GM10248 (cell line): ENCODE results near the gene RBM42.

Experiments
- CTCF ChIA-PET: fragments of 300-600 bp; sonication (Branson Sonifier 250); formaldehyde crosslinking; extraction: SDS; loops from one replicate; lab custom pipeline; 2021; ENCODE audit warnings: antibody characterized with exemption; lab: Yijun Ruan, JAX
- POLR2A ChIA-PET: fragments of 350-650 bp; sonication (Branson Sonifier 250); formaldehyde crosslinking; extraction: SDS; loops from one replicate; lab custom pipeline; 2020; ENCODE audit warnings: antibody characterized with exemption; lab: Yijun Ruan, JAX
- DNase-seq: peaks from one replicate; pipeline ENCODE4 v3.0.0; 2012; ENCODE audit errors: extremely low spot score
- TF ChIP-seq, protein P1 (sequence below): IDR thresholded peaks from 2 replicates; pipeline ENCODE4 v1.5.1; 2012; ENCODE audit warnings: mild to moderate bottlenecking, low read depth; ENCODE audit errors: extremely low read depth, missing control alignments, control extremely low read depth

Gene RBM42

DNA sequence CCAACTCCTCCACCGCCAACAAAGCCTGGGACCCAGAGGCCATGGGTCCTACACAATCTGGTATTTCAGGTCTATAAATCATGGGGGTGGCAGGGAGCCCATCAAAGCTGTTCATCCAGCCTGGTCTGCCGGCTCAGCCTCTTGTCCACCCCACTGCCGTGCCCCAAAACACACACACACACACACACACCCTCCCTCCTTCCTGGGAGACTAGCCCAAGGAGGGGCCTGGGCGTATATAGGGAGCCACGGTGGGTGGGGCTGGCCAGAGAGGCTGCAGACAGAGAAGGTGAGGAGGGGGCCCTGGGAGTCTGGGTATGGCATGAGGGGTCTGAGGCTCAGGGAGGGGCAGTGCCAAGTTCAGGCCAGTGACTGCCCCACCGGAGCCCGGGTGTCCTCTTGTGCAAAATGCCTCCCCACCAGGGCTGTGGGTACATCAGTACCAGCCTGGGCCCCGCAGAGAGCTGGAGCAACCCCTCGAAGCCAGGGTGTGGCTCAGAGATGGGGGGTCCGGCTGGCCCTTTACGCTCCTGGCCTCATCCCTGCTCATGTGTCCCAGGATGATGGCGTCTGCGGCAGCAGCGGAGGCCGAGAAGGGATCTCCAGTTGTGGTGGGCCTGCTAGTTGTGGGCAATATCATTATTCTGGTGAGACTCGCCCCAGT lies 37.5 kb downstream of the RBM42 start, which contains the start of gene UPK1A:
Gene UPK1A (plus strand): TSS at position 267 of the 663 bp plus-strand sequence. CDS start 296 bp downstream, at position 563.
- CTCF ChIA-PET = interaction anchor here (0.8 to 1.0 kb wide), 2 partner anchors 10 to 28 kb away, joined by 3 read pairs; no protein-coding TSS in a partner anchor
- POLR2A ChIA-PET = interaction anchor here (0.8 kb wide), 1 partner anchor 18 kb away, joined by 3 read pairs; the partner anchor contains the start of gene COX6B1
- DNase-seq = no peak
- TF ChIP-seq, protein P1, sequence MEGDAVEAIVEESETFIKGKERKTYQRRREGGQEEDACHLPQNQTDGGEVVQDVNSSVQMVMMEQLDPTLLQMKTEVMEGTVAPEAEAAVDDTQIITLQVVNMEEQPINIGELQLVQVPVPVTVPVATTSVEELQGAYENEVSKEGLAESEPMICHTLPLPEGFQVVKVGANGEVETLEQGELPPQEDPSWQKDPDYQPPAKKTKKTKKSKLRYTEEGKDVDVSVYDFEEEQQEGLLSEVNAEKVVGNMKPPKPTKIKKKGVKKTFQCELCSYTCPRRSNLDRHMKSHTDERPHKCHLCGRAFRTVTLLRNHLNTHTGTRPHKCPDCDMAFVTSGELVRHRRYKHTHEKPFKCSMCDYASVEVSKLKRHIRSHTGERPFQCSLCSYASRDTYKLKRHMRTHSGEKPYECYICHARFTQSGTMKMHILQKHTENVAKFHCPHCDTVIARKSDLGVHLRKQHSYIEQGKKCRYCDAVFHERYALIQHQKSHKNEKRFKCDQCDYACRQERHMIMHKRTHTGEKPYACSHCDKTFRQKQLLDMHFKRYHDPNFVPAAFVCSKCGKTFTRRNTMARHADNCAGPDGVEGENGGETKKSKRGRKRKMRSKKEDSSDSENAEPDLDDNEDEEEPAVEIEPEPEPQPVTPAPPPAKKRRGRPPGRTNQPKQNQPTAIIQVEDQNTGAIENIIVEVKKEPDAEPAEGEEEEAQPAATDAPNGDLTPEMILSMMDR = no peak

DNA sequence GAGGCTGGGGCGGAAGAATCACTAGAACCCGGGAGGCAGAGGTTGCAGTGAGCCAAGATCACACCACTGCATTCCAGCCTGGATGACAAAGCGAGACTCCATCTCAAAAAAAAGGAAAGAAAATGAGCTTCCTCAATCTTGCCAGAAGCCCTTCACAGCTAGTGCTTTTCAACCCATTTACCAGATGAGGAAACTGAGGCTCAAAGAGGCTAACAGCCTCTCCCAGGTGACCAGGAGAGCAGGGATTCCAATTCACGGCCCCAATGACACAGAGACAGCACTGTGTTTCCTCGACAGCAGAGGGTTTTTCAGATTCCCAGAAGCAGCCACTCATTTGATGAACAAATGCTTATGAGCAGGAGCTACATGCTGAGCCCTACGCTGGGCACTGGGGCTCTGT lies 40.7 kb downstream of the RBM42 start:
- POLR2A ChIA-PET = no interaction called here
- TF ChIP-seq, protein P1 = no peak
- no peak for DNase-seq
- CTCF ChIA-PET = interaction anchor here (1.4 kb wide), 1 partner anchor 280 kb away, joined by 3 read pairs; no protein-coding TSS in a partner anchor

DNA sequence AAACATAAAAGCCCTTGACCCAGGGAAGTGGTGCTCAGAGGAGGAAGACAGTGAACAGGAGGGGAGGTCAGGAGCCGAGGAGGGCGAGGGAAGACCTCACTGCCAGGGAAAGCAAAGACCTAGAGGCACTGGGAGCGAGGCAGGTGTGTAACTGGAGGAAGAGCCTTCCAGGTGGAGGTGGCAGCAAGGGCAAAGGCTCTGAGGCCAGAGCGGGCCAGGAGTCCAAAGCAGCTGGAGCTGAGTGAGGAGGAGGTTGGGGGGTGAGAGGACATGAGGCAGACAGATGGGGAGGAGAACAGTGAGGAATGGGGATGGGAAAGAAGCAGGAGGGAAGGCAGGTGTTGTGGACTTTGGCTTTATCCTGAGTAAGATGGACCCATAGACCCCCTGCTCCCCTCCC lies 41.1 kb downstream of the RBM42 start:
- TF ChIP-seq, protein P1 = no peak
- CTCF ChIA-PET = no interaction called here
- POLR2A ChIA-PET = no interaction called here
- DNase-seq = no peak

DNA sequence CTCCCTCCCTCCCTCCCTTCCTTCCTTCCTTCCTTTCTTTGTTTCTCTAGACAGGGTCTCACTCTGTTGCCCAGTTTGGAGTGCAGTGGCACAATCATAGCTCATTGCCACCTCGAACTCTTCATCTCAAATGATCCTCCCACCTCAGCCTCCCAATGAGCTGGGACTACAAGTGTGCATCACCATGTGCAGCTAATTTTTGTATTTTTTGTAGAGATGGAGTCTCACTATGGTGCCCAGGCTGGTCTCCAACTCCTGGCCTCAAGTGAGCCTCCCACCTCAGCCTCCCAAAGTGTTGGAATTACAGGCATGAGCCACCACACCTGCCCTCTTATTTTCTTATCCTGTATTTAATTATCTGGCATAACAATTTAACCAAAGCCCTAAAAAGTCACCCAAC lies 41.9 kb downstream of the RBM42 start:
- ChIA-PET POLR2A (no interaction called here), CTCF (no interaction called here)
- no peak for DNase-seq
- TF ChIP-seq, protein P1 = no peak

DNA sequence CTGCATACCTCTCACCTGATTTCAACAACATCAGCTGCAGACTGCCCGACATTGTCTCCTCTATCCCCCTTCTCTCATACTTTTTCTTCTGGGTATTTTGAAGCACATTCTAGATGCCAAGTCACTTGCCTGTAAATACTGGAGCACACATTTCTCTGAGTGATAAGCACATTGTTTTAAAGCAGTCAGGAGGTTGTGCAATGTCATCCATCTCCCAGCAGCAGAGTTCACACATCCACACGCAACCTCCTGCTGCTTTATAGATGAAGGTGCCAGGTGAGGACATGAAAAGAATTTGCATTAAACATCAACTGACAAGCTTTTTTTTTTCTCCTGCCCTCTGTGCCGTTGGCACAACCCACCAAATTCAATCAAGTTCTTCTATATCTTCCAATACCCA lies 43.0 kb downstream of the RBM42 start:
- TF ChIP-seq, protein P1 = no peak
- ChIA-PET POLR2A (no interaction called here), CTCF (interaction anchor here (0.8 kb wide), 1 partner anchor 21 kb away, joined by 3 read pairs; no protein-coding TSS in a partner anchor)
- DNase-seq = no peak

DNA sequence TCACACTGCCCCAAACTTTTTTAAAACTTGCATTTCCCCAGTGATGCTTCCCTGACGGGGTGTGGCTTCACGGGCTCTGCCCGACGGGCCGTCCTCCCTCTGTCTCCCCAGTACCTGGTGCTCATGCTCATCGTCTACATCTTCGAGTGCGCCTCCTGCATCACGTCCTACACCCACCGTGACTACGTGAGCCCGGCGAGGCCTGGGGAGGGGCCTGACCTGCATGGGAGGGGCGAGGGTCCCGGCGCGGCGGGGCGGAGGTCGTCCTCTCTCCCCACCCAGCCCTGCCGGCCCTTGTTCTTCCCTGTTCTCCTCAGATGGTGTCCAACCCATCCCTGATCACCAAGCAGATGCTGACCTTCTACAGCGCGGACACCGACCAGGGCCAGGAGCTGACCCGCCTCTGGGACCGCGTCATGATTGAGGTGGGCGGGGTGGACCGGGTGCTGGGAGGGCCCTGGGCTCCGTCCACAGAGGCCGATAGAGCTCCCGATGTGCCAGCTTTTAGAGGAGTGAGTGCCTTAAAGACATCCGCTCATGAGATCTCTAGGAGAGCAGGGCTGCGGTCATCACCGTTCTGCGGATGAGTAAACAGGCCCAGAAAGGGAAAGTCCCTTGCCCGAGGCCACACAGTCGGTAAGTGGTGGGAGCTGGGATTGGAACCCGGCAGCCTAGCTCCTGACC lies 44.4 kb downstream of the RBM42 start:
- TF ChIP-seq, protein P1 = no peak
- CTCF ChIA-PET = interaction anchor here (0.8 to 2.5 kb wide), 9 partner anchors 9 to 42 kb away, joined by 3 to 8 read pairs (median 4); partner anchors contain the start of gene COX6B1
- peak; percentile 77 for DNase-seq
- POLR2A ChIA-PET = interaction anchor here (0.5 to 1.1 kb wide), 4 partner anchors 11 to 204 kb away, joined by 3 to 5 read pairs (median 4); partner anchors contain the start of gene COX6B1
